WI38 (cell line): ENCODE measurements around the gene H19.

Experiments used
- H3K4me3 ChIP-seq: 2 replicates; pipeline ENCODE4 v1.5.1; 2011; ENCODE audit warnings: low read depth, mild to moderate bottlenecking, control low read depth, low read length
- CTCF ChIP-seq: IDR thresholded peaks from 2 replicates; pipeline ENCODE4 v1.5.1; 2012; ENCODE audit warnings: low read depth, mild to moderate bottlenecking, control low read depth, low read length

H19 gene

GRCh38 chr11:1997755-1998154 is at the start of gene H19:
Gene H19 (minus strand): TSS chr11:1997842.
- no peak within 1 kb of the TSS for H3K4me3 ChIP-seq
- no peak for TF ChIP-seq CTCF

GRCh38 chr11:2041963-2042362 is 44.3 kb upstream of the H19 start:
- H3K4me3 ChIP-seq: no peak overlapping the region
- no peak for TF ChIP-seq CTCF

- H3K4me3 ChIP-seq: no peak overlapping the region
- TF ChIP-seq CTCF: no peak
Observed at GRCh38 chr11:2041153-2041552, 43.5 kb upstream of the H19 start.

GRCh38 chr11:2039198-2039759 is 41.6 kb upstream of the H19 start:
- no peak overlapping the region for H3K4me3 ChIP-seq
- TF ChIP-seq CTCF: no peak

- TF ChIP-seq CTCF: no peak
- H3K4me3 ChIP-seq: no peak overlapping the region
Observed at GRCh38 chr11:2036863-2037486, 39.3 kb upstream of the H19 start.

- no peak overlapping the region for H3K4me3 ChIP-seq
- TF ChIP-seq CTCF: no peak
Observed at GRCh38 chr11:2035382-2035781, 37.7 kb upstream of the H19 start.

GRCh38 chr11:2031058-2031457 is 33.4 kb upstream of the H19 start:
- no peak overlapping the region for H3K4me3 ChIP-seq
- no peak for TF ChIP-seq CTCF
